Heart left ventricle (tissue), 13 donors: ENCODE results near the gene GSPT2.

ENCODE experiments used
- CTCF ChIP-seq, 12 donors: fragments of 200-600 bp; sonication (generic) in 4 of 12; IDR thresholded peaks; one replicate each; pipeline versions ENCODE4 v1.5.0 to v1.8.0; 2018 to 2022; ENCODE audit warnings: antibody characterized with exemption in 12 of 12, mild to moderate bottlenecking in 5 of 12
- POLR2A ChIP-seq, 2 donors: fragments of 450-650 bp; IDR thresholded peaks; one replicate each; pipeline ENCODE4 v1.6.1; 2017; ENCODE audit warnings: antibody characterized with exemption in 2 of 2, mild to moderate bottlenecking in 2 of 2, moderate library complexity in 2 of 2
- donor health status: ischemic (EF 13 %, LVEDD 7.1; RV severe dilation, severe dysfunction).
- donor health status: DM: no; HTN: yes; CAD: no.
- donor health status: DM: no; HTN: no; CAD: no.
- donor health status: ischemic (EF 25% LVEDD 6.9; RV normal size, moderate dysfunction).
- donor health status: ischemic (EF 25% LVEDD 5.7; RV mildly dilated, moderate dysfunction).
- donor health status: ischemic (EF 35%, LVEDD 5.7; RV mildly dilated, moderate dysfunction).
- donor health status: nonischemic (EF 11% LVEDD 7.7; RV severe dilation, severe dysfunction).
- donor health status: DM: yes; HTN: yes; CAD: no.
- donor health status: PGD.
- donor health status: ischemic (EF 29% LVEDD 5.4; RV normal size, mild dysfunction).
- donor health status: nonischemic (EF 23%, LVEDD 6.1; RV moderate dilation, normal function).

DNA sequence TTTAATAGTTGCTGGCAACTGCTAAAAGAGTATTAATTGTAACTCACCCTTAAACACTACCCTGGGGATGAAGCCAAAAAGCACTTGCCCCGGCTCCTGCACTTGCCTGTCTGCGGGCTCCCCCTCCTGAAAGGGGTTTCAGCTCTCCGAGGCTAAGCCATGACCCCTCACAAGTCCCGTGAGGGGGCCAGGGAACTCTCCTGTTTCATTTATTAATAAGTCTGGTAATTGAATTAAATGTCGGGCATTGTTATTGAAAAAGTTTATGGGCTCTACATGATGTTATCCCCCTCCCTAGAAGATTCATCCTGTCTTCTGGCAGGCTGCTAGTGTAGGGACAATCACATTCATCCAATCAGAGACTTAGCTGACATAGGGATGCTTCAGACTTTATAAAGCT is 23.3 kb downstream of the GSPT2 start:
- TF ChIP-seq CTCF (IDR thresholded peaks at IDR 0.05), result no peak
- TF ChIP-seq POLR2A (IDR thresholded peaks at IDR 0.05), result no peak
